Measurements from ENCODE around the gene MARCKS.
"Not testable (repeated sequence)": the region's sequence is repeated elsewhere in the genome, so short reads cannot be mapped to it uniquely, and the experiment has no call there.

Gene MARCKS

DNA sequence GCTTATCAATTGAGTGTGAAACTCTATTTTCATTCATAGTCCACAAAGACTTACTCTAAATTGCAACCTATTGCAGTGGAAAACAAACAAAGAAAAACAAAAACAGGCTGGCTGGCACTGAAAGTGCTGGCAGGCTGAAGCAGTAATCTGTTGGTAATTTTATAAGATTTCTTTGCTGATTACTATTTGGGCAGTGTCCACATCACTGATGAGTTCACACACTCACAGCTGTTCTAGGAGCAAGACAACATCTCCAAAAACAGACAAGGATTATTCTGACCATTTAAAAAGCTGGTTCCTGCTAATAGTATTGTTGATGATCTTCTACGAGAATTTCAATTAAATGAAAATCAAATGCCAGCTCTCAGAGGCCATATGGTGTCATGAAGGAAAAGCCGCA is 26.9 kb downstream of the MARCKS start:
- no peak for DNase-seq (ENCODE audit: low read depth)

DNA sequence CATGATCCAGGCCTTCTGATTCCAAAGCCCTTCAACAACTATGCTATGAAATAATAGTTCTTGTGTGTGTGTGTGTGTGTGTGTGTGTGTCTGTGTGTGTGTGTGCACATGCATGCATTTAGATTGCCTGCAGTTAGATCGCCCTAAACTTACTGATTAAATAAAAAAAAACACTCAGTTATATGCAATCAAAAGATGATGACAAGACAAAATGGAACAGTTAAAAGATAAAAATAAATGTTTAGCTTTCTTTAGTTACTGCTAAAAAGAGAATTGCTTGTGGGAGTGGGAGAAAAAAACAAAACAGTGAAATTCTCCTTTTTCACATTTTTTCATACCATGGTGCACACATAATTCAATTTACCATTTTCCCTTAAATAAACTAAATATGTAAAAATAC is 29.4 kb downstream of the MARCKS start:
- DNase-seq (ENCODE audit: low read depth) = no peak

DNA sequence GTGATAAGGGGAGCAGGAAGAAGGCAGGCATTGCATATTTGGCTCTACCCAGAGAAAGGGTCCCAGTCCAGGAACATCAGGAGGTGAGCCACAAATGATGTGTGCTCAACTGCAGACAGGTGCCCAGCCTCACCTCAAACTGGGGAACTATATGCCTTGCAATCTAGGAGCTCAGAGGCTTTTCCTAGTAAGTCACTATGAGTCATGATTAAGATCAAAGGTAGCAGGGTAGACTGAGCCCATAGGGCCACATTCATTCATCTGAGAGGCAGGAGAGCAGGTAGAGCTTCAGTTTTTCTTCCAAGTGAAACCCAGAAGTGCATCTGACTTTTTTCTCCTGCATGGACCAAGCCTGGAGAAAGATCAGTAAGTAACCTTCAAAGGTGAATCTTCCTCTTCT is 31.3 kb downstream of the MARCKS start:
- DNase-seq (ENCODE audit: low read depth) = no peak

DNA sequence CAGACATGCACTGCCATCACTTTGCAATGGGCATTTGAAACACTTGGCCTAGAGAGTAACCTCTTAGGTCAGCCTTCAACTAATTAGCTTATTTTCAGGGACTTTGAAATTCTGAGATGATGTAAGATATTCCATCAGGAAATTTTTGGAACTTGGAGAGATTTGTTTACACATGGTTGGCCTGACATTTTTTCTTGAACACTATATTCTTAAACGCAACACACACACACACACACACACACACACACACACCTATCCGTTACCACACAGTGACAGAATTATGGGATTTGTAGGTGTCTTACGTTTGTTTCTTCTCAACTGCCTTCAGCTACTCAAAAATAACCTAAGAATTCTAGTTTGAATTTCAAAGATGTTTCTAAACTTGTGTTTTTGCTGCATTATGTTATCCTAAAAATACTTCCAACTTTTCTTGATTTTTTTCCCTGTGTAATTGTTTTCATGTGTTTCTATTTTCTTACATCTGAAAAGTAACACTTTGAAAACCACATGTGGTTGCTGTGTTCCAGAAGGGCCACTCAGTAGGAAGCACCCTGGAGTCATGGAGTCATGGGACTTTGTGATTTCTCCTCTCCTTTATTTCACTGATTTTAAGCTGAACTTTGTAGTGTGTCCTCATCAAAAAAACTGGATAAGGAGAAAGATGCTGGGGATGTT is 31.9 kb downstream of the MARCKS start:
- DNase-seq (ENCODE audit: low read depth) = no peak

DNA sequence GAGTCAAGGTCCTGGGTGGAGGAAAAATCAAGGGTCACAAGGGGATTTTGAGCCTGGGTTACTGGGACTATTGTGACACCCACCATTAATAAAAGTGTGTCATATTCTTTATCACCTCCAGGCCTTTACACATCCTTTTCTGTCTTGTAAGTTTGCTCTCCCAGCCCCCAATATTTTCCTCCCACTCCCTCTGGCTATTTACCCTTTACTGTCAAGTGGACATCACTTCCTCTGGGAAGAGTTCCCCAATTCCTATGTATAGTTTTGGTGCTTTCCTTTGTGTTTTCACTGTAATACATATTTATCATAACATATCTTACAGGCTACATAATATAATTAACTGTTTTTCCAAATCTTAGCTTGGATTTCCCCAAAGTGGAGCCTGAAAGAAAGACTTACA is 36.3 kb downstream of the MARCKS start:
- no peak for DNase-seq (ENCODE audit: low read depth)

GRCh38 chr6:113893866-113894265 is 36.7 kb downstream of the MARCKS start:
- no peak for DNase-seq (ENCODE audit: low read depth)

- DNase-seq (ENCODE audit: low read depth) = no peak
Observed at GRCh38 chr6:113894712-113895674, 37.8 kb downstream of the MARCKS start.

- no peak for DNase-seq (ENCODE audit: low read depth)
Observed at GRCh38 chr6:113901482-113901881, 44.3 kb downstream of the MARCKS start.

GRCh38 chr6:113903666-113904330 is 46.7 kb downstream of the MARCKS start:
- no peak for DNase-seq (ENCODE audit: low read depth)

GRCh38 chr6:113907102-113907815 is 50.1 kb downstream of the MARCKS start:
- DNase-seq (ENCODE audit: low read depth) = no peak

DNA sequence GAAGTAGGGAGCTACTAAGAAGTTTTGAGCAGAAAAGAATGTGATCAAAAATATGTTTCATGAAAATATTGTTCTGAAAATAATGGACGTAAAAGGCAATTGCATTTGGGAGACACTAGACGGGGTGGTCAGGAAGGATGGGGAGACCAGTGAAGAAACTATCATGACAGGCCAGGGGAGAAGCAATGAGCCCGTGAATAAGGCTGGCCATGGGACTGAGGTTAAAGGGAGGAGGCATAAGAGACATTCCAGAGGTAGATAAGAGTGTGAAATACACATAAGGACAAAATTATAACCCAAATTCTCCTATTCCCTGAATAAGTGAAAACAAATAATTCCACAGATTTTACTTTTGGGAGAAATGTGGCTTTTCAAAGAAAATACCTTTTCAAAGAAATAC is 51.7 kb downstream of the MARCKS start:
- no peak for DNase-seq (ENCODE audit: low read depth)

GRCh38 chr6:113909224-113909856 is 52.2 kb downstream of the MARCKS start:
- DNase-seq (ENCODE audit: low read depth) = no peak

DNA sequence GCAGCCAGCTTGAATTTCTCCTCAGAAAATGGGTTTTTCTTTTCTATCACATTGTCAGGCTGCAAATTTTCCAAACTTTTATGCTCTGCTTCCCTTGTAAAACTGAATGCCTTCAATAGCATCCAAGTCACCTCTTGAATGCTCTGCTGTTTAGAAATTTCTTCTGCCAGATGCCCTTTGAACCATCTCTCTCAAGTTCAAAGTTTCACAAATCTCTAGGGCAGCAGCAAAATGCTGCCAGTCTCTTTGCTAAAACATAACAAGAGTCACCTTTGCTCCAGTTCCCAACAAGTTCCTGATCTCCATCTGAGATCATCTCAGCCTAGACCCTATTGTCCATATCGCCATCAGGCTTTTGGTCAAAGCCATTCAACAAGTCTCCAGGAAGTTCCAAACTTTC is 53.1 kb downstream of the MARCKS start:
- not testable (repeated sequence) for DNase-seq (ENCODE audit: low read depth)

All from activated T-helper 9 cell treated with anti-CD3 and anti-CD28 coated beads, Interleukin-2, amount 50 U/mL, for 16 hours (primary cell).